K562 (cell line): ENCODE results near the gene NMT1. TPM values are rescaled to one million over a fixed set of nuclear protein-coding genes. Genes with fewer than 3 reads are reported as not detected.

ENCODE experiments used
- BRD4 ChIP-seq: fragments of 200-600 bp; sonication (generic); IDR thresholded peaks from 2 replicates; pipeline ENCODE4 v1.6.1; 2017; ENCODE audit warnings: inconsistent platforms
- E2F5 ChIP-seq: sonication (generic); formaldehyde crosslinking; IDR thresholded peaks from 2 replicates; pipeline ENCODE4 v1.8.0; 2022; ENCODE audit warnings: mild to moderate bottlenecking, missing genetic modification reagents
- HLTF ChIP-seq: fragments of 450-650 bp; IDR thresholded peaks from 2 replicates; pipeline ENCODE4 v1.6.1; 2016
- HSF4 ChIP-seq: fragments of 250-450 bp; sonication (Bioruptor Pico); IDR thresholded peaks from 2 replicates; pipeline ENCODE4 v2.1.2; 2022; ENCODE audit warnings: mild to moderate bottlenecking, moderate library complexity, borderline replicate concordance
- KAT7 ChIP-seq: sonication (generic); formaldehyde crosslinking; IDR thresholded peaks from 2 replicates; pipeline ENCODE4 v1.8.0; 2022; ENCODE audit warnings: missing genetic modification reagents, mild to moderate bottlenecking, borderline replicate concordance
- KDM2B ChIP-seq: fragments of 250-450 bp; sonication (Bioruptor Pico); IDR thresholded peaks from 2 replicates; pipeline ENCODE4 v1.8.0; 2021; ENCODE audit warnings: mild to moderate bottlenecking, moderate library complexity
- MCM2 ChIP-seq: fragments of 450-650 bp; IDR thresholded peaks from 2 replicates; pipeline ENCODE4 v1.6.1; 2017; ENCODE audit warnings: low read depth, mild to moderate bottlenecking
- MCM3 ChIP-seq: fragments of 450-650 bp; IDR thresholded peaks from 2 replicates; pipeline ENCODE4 v1.6.1; 2016
- NCOA6 ChIP-seq: fragments of 450-650 bp; IDR thresholded peaks from 2 replicates; pipeline ENCODE4 v1.6.1; 2017; ENCODE audit warnings: mild to moderate bottlenecking
- SP2 ChIP-seq: IDR thresholded peaks from 2 replicates; pipeline ENCODE4 v1.6.1; 2011; ENCODE audit warnings: mild to moderate bottlenecking, low read depth, low read length, moderate library complexity; ENCODE audit not compliant: poor library complexity, severe bottlenecking; ENCODE audit errors: extremely low read depth
- ZNF395 ChIP-seq: fragments of 200-800 bp; sonication (Bioruptor generic); IDR thresholded peaks from 2 replicates; pipeline ENCODE4 v1.6.1; 2017; ENCODE audit warnings: missing genetic modification characterization, missing compliant biosample characterization
- polyA plus RNA-seq, 8 experiments: library from polyadenylated mRNA; depleted of rRNA in 4 of 8; stranded (reverse) in 5 of 8; unstranded in 3 of 8; fragments of >200 nt; fragmentation: Nextera tagmentation in 2 of 8; fragmentation: Illumina TruSeq in 1 of 8; extraction: Ambion mirVana in 2 of 8; extraction: Trizol in 1 of 8; gene quantifications; 2 replicates each; pipeline versions ENCODE4 v1.2.1 to v1.2.3, GENCODE V29; 2011 to 2014; ENCODE audit warnings: inconsistent platforms in 1 of 8, missing spikeins in 1 of 8
- total RNA-seq, 7 experiments: library from RNA; depleted of rRNA in 6 of 7; stranded (reverse); fragments of >200 nt in 6 of 7; fragmentation: Illumina TruSeq in 2 of 7; extraction: Trizol in 2 of 7; gene quantifications; 2 replicates each; pipeline versions ENCODE4 v1.2.1 to v1.2.3, GENCODE V29; 2011 to 2021; ENCODE audit warnings: low replicate concordance in 1 of 7
- TF ChIP-seq, protein P1 (sequence below): fragments of 250-450 bp; sonication (Bioruptor Pico); IDR thresholded peaks from 2 replicates; pipeline ENCODE4 v1.4.0; 2020
- TF ChIP-seq, protein P2 (sequence below): sonication (generic); formaldehyde crosslinking; IDR thresholded peaks from 2 replicates; pipeline ENCODE4 v1.8.1; 2023; ENCODE audit warnings: missing genetic modification reagents, mild to moderate bottlenecking, borderline replicate concordance
- TF ChIP-seq, protein P3 (sequence below): fragments of 450-650 bp; conservative IDR thresholded peaks from 2 replicates; pipeline ENCODE4 v1.6.1; 2016; ENCODE audit warnings: missing genetic modification characterization, low read depth, mild to moderate bottlenecking, control low read depth, missing compliant biosample characterization

The NMT1 gene
- total and polyA plus RNA-seq, 9 of the 15 experiments (the other 6 are each of a cell fraction or from before 2014, with no cell fraction given), result 86.7 to 569 (median 213) TPM

DNA sequence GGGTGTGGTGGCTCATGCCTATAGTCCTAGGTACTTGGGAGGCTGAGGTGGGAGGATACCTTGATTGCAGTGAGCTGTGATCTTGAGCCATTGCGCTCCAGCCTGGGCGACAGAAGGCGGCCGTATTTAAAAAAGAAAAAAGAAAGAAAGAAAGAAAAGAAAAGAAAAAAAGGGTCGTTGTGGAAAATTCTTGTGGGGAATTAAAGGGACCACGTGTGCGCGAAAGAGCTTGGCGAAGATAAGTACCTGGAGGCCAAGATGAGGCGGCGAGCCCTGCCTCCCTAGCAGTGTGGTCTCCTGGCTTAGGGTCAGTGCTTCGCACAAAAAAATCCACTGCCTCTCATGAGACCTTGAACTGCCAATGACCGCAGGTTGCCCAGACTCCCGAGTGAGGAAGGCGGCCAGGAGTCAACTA, 728 bp upstream of the NMT1 start (continued):
- TF ChIP-seq, protein P1, sequence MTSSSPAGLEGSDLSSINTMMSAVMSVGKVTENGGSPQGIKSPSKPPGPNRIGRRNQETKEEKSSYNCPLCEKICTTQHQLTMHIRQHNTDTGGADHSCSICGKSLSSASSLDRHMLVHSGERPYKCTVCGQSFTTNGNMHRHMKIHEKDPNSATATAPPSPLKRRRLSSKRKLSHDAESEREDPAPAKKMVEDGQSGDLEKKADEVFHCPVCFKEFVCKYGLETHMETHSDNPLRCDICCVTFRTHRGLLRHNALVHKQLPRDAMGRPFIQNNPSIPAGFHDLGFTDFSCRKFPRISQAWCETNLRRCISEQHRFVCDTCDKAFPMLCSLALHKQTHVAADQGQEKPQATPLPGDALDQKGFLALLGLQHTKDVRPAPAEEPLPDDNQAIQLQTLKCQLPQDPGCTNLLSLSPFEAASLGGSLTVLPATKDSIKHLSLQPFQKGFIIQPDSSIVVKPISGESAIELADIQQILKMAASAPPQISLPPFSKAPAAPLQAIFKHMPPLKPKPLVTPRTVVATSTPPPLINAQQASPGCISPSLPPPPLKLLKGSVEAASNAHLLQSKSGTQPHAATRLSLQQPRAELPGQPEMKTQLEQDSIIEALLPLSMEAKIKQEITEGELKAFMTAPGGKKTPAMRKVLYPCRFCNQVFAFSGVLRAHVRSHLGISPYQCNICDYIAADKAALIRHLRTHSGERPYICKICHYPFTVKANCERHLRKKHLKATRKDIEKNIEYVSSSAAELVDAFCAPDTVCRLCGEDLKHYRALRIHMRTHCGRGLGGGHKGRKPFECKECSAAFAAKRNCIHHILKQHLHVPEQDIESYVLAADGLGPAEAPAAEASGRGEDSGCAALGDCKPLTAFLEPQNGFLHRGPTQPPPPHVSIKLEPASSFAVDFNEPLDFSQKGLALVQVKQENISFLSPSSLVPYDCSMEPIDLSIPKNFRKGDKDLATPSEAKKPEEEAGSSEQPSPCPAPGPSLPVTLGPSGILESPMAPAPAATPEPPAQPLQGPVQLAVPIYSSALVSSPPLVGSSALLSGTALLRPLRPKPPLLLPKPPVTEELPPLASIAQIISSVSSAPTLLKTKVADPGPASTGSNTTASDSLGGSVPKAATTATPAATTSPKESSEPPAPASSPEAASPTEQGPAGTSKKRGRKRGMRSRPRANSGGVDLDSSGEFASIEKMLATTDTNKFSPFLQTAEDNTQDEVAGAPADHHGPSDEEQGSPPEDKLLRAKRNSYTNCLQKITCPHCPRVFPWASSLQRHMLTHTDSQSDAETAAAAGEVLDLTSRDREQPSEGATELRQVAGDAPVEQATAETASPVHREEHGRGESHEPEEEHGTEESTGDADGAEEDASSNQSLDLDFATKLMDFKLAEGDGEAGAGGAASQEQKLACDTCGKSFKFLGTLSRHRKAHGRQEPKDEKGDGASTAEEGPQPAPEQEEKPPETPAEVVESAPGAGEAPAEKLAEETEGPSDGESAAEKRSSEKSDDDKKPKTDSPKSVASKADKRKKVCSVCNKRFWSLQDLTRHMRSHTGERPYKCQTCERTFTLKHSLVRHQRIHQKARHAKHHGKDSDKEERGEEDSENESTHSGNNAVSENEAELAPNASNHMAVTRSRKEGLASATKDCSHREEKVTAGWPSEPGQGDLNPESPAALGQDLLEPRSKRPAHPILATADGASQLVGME, result peak; percentile 43; the same call in 1 of the 2 replicates
- no peak for TF ChIP-seq MCM2
- TF ChIP-seq HLTF, result peak; percentile 41; the same call in 1 of the 2 replicates
- 0 out of 2 replicates have a peak, but pooled peaks have one; percentile 9 for TF ChIP-seq ZNF395
- TF ChIP-seq KAT7 (CRISPR knock-in tag), result no peak
- TF ChIP-seq SP2, result no peak
- TF ChIP-seq MCM3, result no peak
- no peak for TF ChIP-seq E2F5 (CRISPR knock-in tag)
- TF ChIP-seq HSF4 (CRISPR knock-in tag), result no peak
- no peak for TF ChIP-seq NCOA6
- TF ChIP-seq, protein P2, sequence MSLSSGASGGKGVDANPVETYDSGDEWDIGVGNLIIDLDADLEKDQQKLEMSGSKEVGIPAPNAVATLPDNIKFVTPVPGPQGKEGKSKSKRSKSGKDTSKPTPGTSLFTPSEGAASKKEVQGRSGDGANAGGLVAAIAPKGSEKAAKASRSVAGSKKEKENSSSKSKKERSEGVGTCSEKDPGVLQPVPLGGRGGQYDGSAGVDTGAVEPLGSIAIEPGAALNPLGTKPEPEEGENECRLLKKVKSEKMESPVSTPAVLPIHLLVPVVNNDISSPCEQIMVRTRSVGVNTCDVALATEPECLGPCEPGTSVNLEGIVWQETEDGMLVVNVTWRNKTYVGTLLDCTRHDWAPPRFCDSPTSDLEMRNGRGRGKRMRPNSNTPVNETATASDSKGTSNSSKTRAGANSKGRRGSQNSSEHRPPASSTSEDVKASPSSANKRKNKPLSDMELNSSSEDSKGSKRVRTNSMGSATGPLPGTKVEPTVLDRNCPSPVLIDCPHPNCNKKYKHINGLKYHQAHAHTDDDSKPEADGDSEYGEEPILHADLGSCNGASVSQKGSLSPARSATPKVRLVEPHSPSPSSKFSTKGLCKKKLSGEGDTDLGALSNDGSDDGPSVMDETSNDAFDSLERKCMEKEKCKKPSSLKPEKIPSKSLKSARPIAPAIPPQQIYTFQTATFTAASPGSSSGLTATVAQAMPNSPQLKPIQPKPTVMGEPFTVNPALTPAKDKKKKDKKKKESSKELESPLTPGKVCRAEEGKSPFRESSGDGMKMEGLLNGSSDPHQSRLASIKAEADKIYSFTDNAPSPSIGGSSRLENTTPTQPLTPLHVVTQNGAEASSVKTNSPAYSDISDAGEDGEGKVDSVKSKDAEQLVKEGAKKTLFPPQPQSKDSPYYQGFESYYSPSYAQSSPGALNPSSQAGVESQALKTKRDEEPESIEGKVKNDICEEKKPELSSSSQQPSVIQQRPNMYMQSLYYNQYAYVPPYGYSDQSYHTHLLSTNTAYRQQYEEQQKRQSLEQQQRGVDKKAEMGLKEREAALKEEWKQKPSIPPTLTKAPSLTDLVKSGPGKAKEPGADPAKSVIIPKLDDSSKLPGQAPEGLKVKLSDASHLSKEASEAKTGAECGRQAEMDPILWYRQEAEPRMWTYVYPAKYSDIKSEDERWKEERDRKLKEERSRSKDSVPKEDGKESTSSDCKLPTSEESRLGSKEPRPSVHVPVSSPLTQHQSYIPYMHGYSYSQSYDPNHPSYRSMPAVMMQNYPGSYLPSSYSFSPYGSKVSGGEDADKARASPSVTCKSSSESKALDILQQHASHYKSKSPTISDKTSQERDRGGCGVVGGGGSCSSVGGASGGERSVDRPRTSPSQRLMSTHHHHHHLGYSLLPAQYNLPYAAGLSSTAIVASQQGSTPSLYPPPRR (CRISPR knock-in tag), result no peak
- TF ChIP-seq, protein P3, sequence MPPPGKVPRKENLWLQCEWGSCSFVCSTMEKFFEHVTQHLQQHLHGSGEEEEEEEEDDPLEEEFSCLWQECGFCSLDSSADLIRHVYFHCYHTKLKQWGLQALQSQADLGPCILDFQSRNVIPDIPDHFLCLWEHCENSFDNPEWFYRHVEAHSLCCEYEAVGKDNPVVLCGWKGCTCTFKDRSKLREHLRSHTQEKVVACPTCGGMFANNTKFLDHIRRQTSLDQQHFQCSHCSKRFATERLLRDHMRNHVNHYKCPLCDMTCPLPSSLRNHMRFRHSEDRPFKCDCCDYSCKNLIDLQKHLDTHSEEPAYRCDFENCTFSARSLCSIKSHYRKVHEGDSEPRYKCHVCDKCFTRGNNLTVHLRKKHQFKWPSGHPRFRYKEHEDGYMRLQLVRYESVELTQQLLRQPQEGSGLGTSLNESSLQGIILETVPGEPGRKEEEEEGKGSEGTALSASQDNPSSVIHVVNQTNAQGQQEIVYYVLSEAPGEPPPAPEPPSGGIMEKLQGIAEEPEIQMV, result no peak
- TF ChIP-seq BRD4, result peak; percentile 26; the same call in 1 of the 2 replicates
- no peak for TF ChIP-seq KDM2B (CRISPR knock-in tag)
